Cardiac ventricle fibroblast (primary cell): Measurements from ENCODE around the gene ICA1L. TPM values are rescaled to one million over a fixed set of nuclear protein-coding genes. Genes with fewer than 3 reads are reported as not detected.

ENCODE experiments used
- total RNA-seq: library from RNA; depleted of rRNA; stranded (reverse); fragments of >200 nt; gene quantifications from 2 replicates; pipeline ENCODE4 v1.2.3, GENCODE V29; 2015

Gene ICA1L
- 5.1 and 5.2 TPM in 2 replicates for total RNA-seq

DNA sequence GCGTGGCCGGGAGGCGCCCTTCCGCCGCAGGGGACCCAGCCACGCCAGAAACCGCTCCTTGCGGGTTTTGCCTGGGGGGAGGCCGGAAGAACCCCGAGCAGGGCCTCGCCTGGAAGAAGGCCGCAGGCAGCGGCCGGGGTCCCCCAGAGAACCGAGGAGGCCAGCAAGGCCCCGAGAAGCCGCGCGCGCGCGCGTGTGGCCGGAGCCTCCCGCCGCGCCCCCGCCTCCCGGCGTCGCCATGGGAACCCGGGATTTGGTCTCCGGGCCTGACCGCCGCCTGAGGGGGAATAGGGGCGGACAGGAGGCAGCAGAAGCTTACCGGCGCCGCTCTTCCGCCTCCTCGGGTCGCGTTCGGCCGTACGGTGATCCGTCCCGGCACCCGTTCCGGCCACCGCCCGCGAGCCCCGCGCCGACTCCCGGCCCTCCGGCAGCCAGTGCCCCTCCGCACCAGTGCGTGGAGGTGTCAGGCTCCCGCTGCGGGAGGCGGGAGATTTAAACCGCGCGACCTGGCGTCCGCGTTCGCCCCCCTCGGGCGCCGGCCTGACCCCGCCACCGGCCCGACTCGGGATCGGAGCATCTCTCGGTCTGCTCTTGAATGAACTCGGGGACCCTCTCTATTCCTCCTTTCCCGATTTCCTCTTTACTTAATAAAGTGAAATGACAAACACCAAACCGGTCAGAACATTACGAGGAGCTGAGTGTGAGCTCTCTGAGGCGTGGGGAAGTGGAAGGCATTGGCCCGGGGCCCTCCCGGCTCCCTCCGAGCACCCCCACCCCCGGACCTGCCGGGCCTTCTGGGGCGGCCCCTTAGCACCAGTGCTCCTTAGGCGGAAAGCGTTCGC is at the start of gene ICA1L:
Gene ICA1L (minus strand): TSS at position 467 of the 842 bp plus-strand sequence. CDS start 42,757 bp downstream, outside the sequence.

GRCh38 chr2:202911512-202912341 is 40.2 kb upstream of the ICA1L start, which contains the start of the genes CARF and WDR12:
CARF (plus strand) TSS chr2:202912275; CDS start chr2:202941903, 29,628 bp downstream.
WDR12 (minus strand) TSS chr2:202911673; CDS start chr2:202911476, 197 bp downstream.

Other genes with a start within 250 kb of the ICA1L start
- gene FAM117B, start 236.8 kb downstream of the ICA1L start, total RNA-seq = 4.6 and 6.0 TPM in 2 replicates
- 17.5 and 44.7 TPM in 2 replicates for gene WDR12, start 39.9 kb upstream of the ICA1L start, total RNA-seq
- 7.2 and 7.7 TPM in 2 replicates for gene CARF, start 40.5 kb upstream of the ICA1L start, total RNA-seq
- gene NBEAL1, start 143.1 kb upstream of the ICA1L start, total RNA-seq = 10.8 and 15.4 TPM in 2 replicates